Testis (tissue), 2 donors: ENCODE results near the gene SNAPC2.

ENCODE experiments used
- CTCF ChIP-seq, 3 experiments: fragments of 450-650 bp in 2 of 3; fragments of 200-600 bp in 1 of 3; sonication (generic) in 1 of 3; IDR thresholded peaks; one replicate each; pipeline ENCODE4 v1.5.1; 2016 to 2019; ENCODE audit warnings: antibody characterized with exemption in 3 of 3, mild to moderate bottlenecking in 2 of 3, moderate library complexity in 1 of 3
- POLR2A ChIP-seq: fragments of 450-650 bp; IDR thresholded peaks from one replicate; pipeline ENCODE4 v1.6.1; 2017; ENCODE audit warnings: antibody characterized with exemption, mild to moderate bottlenecking, moderate library complexity

GRCh38 chr19:7874897-7875273 lies 45.3 kb upstream of the SNAPC2 start:
- TF ChIP-seq CTCF (IDR thresholded peaks at IDR 0.05) (no peak), POLR2A (no peak)
